Endothelial cell of umbilical vein (primary cell): ENCODE results near the gene PPP1R13B.

Experiments
- POLR2A ChIP-seq: IDR thresholded peaks from 2 replicates; pipeline ENCODE4 v1.6.1; 2012; ENCODE audit warnings: low read depth, mild to moderate bottlenecking, control low read depth, low read length
- POLR2AphosphoS5 ChIP-seq: IDR thresholded peaks from 2 replicates; pipeline ENCODE4 v1.6.1; 2012; ENCODE audit warnings: low read depth, mild to moderate bottlenecking, control low read depth, low read length, moderate library complexity; ENCODE audit not compliant: insufficient read depth
- TF ChIP-seq, protein P1 (sequence below), 2 donors: IDR thresholded peaks; 1 replicate in 1 of 2; 2 replicates in 1 of 2; pipeline ENCODE4 v1.5.1; 2011; ENCODE audit warnings: low read length in 2 of 2, mild to moderate bottlenecking in 2 of 2, moderate library complexity in 2 of 2, control low read depth in 1 of 2, inconsistent platforms in 1 of 2, low read depth in 1 of 2; ENCODE audit not compliant: insufficient read depth in 1 of 2; ENCODE audit errors: extremely low read depth in 1 of 2

GRCh38 chr14:103773521-103773920 is 73.9 kb downstream of the PPP1R13B start:
- TF ChIP-seq POLR2A, result no peak
- TF ChIP-seq, protein P1, sequence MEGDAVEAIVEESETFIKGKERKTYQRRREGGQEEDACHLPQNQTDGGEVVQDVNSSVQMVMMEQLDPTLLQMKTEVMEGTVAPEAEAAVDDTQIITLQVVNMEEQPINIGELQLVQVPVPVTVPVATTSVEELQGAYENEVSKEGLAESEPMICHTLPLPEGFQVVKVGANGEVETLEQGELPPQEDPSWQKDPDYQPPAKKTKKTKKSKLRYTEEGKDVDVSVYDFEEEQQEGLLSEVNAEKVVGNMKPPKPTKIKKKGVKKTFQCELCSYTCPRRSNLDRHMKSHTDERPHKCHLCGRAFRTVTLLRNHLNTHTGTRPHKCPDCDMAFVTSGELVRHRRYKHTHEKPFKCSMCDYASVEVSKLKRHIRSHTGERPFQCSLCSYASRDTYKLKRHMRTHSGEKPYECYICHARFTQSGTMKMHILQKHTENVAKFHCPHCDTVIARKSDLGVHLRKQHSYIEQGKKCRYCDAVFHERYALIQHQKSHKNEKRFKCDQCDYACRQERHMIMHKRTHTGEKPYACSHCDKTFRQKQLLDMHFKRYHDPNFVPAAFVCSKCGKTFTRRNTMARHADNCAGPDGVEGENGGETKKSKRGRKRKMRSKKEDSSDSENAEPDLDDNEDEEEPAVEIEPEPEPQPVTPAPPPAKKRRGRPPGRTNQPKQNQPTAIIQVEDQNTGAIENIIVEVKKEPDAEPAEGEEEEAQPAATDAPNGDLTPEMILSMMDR (IDR thresholded peaks at IDR 0.05; ENCODE audit: extremely low read depth in 1 of 2, insufficient read depth in 1 of 2, low read depth in 1 of 2, low read length in 2 of 2), result no peak
- no peak for TF ChIP-seq POLR2AphosphoS5
